ENCODE measurements around the gene SALL3. TPM values are rescaled to one million over a fixed set of nuclear protein-coding genes. Genes with fewer than 3 reads are reported as not detected.
A peak's percentile ranks its signal among the peaks of the same experiment; 100 is the strongest.

SALL3 gene
- total RNA-seq, 4 donors from 2014 or later, result 0.16 TPM; not detected in 3

DNA sequence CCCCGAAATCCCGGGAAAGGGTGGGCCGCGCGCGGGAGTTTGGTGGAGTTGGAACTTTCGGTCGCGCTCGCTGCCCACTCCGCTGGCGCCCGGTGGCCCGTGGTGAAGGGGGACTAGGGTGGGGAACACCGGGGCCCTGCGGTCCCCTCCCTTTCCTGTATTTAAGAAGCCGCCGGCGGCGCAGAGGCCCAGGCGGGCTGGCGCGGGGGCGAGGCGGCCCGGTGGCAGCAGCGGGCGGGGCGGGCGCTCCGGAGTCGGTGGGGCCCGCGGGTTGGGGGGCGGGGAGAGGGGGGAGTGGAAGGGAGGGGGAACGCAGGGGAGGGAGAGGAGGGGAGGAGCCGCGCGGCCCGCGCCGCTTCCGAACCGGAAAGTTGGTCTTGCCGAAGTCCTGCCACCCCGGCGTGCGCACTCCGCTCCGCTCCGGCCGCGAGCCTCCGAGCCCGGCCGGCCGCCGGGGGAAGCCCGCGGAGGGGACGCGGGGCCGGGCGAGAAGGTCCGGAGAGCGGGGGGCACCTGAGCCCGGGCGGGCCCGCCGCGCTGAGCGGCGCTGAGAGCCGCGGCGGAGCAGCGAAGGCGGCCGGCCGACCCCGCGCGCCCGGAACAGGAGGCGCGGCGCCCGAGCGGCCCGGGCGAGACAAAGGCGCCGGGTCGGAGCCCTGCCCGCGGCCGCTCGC, 425 bp upstream of the SALL3 start:
- H3K4me3 ChIP-seq (ENCODE audit: low read depth, poor library complexity, severe bottlenecking), result no peak overlapping the region
- DNase-seq (ENCODE audit: low spot score in 2 of 2), result peak in 1 of 2 donors; percentile 61
- TF ChIP-seq POLR2A (IDR thresholded peaks at IDR 0.05), result no peak
- TF ChIP-seq, protein P1, sequence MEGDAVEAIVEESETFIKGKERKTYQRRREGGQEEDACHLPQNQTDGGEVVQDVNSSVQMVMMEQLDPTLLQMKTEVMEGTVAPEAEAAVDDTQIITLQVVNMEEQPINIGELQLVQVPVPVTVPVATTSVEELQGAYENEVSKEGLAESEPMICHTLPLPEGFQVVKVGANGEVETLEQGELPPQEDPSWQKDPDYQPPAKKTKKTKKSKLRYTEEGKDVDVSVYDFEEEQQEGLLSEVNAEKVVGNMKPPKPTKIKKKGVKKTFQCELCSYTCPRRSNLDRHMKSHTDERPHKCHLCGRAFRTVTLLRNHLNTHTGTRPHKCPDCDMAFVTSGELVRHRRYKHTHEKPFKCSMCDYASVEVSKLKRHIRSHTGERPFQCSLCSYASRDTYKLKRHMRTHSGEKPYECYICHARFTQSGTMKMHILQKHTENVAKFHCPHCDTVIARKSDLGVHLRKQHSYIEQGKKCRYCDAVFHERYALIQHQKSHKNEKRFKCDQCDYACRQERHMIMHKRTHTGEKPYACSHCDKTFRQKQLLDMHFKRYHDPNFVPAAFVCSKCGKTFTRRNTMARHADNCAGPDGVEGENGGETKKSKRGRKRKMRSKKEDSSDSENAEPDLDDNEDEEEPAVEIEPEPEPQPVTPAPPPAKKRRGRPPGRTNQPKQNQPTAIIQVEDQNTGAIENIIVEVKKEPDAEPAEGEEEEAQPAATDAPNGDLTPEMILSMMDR (IDR thresholded peaks at IDR 0.05), result no peak
- 0% methylated on average over 15 to 21 of the region's 98 CpGs for WGBS, 2 donors
- intact Hi-C loops (cut with DNase I; ENCODE audit: low total_unique reads), result no loop called here

DNA sequence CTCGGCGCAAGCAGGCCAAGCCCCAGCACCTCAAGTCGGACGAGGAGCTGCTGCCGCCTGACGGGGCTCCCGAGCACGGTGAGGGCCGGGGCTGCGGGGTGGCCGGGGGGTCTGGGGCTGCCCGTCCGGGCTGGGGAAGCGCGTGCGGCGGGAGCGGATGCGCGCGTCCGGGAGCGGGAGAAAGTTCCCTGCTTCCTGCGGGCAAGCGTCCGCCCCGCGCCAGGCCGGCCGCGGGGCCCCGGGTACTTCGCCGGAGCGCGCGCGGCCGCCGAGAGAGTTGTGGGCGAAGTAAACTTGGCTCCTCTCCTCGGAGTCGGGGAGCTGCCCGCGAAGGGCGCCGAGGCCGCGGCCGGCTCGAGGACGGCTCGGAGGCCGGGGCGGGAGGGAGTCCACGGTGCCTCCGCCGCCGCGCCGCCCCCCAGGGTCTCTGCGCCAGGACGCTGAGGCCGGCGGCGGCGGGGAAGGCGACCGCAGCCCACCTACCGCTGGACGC, 707 bp downstream of the SALL3 start:
- peak in 1 of 2 donors; percentile 68 for DNase-seq (ENCODE audit: low spot score in 2 of 2)
- 1% methylated on average over 14 to 37 of the region's 71 CpGs for WGBS, 2 donors
- no peak for TF ChIP-seq POLR2A (IDR thresholded peaks at IDR 0.05)
- TF ChIP-seq, protein P1 (IDR thresholded peaks at IDR 0.05), result no peak
- no peak overlapping the region for H3K4me3 ChIP-seq (ENCODE audit: low read depth, poor library complexity, severe bottlenecking)
- intact Hi-C loops (cut with DNase I; ENCODE audit: low total_unique reads), result no loop called here

DNA sequence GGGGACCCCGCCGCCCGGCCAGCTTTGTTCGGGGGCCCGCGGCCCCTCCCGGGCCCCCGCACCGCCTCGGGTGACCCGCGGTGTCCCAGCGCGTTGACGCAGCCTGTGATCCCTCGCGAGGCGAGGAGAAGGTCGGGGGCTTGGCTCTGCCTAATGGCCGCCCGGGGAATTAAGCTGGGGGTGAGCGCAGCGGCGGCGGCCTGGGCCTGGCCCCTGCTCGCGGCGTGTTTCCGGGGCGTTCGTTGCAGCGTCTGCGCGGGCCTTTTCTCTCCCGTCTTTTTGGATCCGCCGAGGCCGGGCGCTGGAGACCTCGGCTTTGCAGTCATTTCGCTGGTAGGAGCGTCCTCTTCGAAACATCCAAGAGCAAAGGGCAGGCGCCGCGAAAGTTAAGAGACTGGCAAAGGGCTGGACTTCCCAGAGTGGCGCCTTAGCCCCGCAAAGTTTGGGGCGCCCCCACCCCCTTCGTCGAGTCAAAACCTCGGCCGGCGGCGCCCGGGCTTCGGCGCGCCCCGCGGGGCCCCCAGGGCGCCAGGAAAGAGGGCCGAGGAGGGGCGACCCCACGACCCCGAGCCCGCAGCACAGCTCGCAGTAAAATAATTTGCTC, 1.3 kb downstream of the SALL3 start:
- TF ChIP-seq, protein P1 (IDR thresholded peaks at IDR 0.05), result no peak
- TF ChIP-seq POLR2A (IDR thresholded peaks at IDR 0.05), result no peak
- peak in 1 of 2 donors; percentile 71 for DNase-seq (ENCODE audit: low spot score in 2 of 2)
- whole genome bisulfite sequencing, 2 donors, result 3 to 6% methylated on average over 20 to 42 of the region's 68 CpGs
- H3K4me3 ChIP-seq (ENCODE audit: low read depth, poor library complexity, severe bottlenecking), result no peak overlapping the region
- intact Hi-C loops (cut with DNase I; ENCODE audit: low total_unique reads), result no loop called here

DNA sequence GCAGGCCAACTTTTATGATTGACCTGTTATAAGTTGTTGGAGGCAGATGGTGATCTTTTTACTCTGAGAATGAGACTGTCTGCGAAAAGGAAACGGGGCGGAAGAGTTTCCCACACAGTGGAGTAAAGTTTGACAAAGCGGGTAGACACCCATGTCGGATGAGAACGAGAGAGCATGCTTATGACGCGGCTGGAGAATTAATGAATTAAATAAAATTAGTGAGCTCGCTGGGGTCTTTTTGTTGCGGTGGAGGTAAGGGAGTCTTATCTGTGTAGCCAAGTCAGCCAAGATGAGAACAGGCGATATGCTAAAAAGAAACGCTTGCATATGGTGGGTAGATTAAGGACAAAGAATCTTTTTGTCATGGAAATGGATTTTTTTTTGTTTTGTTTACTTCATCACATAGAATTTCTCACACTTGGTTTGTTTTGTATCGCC, 1.8 kb downstream of the SALL3 start:
- intact Hi-C loops (cut with DNase I; ENCODE audit: low total_unique reads), result no loop called here
- TF ChIP-seq POLR2A (IDR thresholded peaks at IDR 0.05), result no peak
- TF ChIP-seq, protein P1 (IDR thresholded peaks at IDR 0.05), result no peak
- no peak for DNase-seq (ENCODE audit: low spot score in 2 of 2)
- H3K4me3 ChIP-seq (ENCODE audit: low read depth, poor library complexity, severe bottlenecking), result no peak overlapping the region
- WGBS, 2 donors, result 13% methylated on average over 13 of the region's 13 CpGs

DNA sequence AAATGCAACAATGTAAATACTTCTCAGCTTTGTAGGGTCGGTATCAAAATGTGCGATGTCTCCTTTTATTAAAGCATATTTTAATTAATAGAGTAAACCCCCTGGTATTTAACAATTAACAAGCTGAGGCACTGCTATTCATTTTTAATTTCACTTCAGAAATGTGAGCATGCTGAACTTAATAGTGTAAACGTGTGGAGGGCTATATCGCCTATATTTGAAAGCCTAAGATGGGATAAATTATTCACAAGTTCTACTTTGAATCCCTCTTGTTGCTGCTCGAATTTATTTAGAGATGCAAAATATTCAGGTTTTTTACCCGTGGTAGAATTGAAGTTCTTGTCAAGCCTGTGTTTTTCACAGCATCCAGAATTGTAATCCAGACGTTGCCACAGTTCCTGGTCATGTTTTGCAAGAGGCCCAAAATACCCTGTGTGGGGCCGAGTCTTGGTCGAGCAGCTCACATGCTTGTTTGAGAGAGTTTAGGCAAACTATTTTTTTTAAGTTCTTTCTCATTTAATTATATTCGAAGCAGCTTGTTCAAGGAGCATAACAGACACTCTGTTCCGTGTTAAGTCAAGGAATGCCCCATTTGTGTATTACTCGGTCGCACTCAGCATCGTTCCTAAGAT, 2.5 kb downstream of the SALL3 start:
- no peak for TF ChIP-seq POLR2A (IDR thresholded peaks at IDR 0.05)
- TF ChIP-seq, protein P1 (IDR thresholded peaks at IDR 0.05), result no peak
- H3K4me3 ChIP-seq (ENCODE audit: low read depth, poor library complexity, severe bottlenecking), result no peak overlapping the region
- intact Hi-C loops (cut with DNase I; ENCODE audit: low total_unique reads), result no loop called here
- 11 to 13% methylated on average over 14 of the region's 14 CpGs for WGBS, 2 donors
- peak in 1 of 2 donors; percentile 58 for DNase-seq (ENCODE audit: low spot score in 2 of 2)

All from lower leg skin (tissue), 4 donors.